ELF-1 (cell line): Measurements from ENCODE around the gene CELA3B.
"Not testable (repeated sequence)": the region's sequence is repeated elsewhere in the genome, so short reads cannot be mapped to it uniquely, and the experiment has no call there.

ENCODE experiments used
- DNase-seq: peaks from one replicate; pipeline ENCODE4 v3.0.0-alpha.2; 2016; ENCODE audit warnings: low read depth, low spot score

CELA3B gene

GRCh38 chr1:22007262-22007661, 30.4 kb downstream of the CELA3B start:
- DNase-seq = not testable (repeated sequence)

GRCh38 chr1:22009566-22009965, 32.7 kb downstream of the CELA3B start:
- not testable (repeated sequence) for DNase-seq

- not testable (repeated sequence) for DNase-seq
Measured at GRCh38 chr1:22012752-22013151, 35.9 kb downstream of the CELA3B start.

- DNase-seq = not testable (repeated sequence)
Measured at GRCh38 chr1:22014575-22015206, 37.9 kb downstream of the CELA3B start.

- no peak for DNase-seq
Measured at GRCh38 chr1:22018583-22019559, 42.0 kb downstream of the CELA3B start.

GRCh38 chr1:22021061-22021460, 44.2 kb downstream of the CELA3B start:
- DNase-seq = no peak

GRCh38 chr1:22024485-22025367, 47.9 kb downstream of the CELA3B start:
- DNase-seq = peak; percentile 56

GRCh38 chr1:22025368-22026155, 48.7 kb downstream of the CELA3B start:
- peak; percentile 94 for DNase-seq

- no peak for DNase-seq
Measured at GRCh38 chr1:22026924-22027289, 50.1 kb downstream of the CELA3B start.

- no peak for DNase-seq
Measured at GRCh38 chr1:22030057-22030456, 53.2 kb downstream of the CELA3B start.

- DNase-seq = peak; percentile 32
Measured at GRCh38 chr1:22030473-22030872, 53.7 kb downstream of the CELA3B start.

- DNase-seq = peak; percentile 86
Measured at GRCh38 chr1:22031214-22031962, 54.6 kb downstream of the CELA3B start.

GRCh38 chr1:22034834-22035233, 58.0 kb downstream of the CELA3B start:
- DNase-seq = not testable (repeated sequence)

- DNase-seq = peak; percentile 17
Measured at GRCh38 chr1:22037520-22037919, 60.7 kb downstream of the CELA3B start.

- no peak for DNase-seq
Measured at GRCh38 chr1:22038036-22038435, 61.2 kb downstream of the CELA3B start.
